K562 (cell line): ENCODE results near the gene RPAP2. TPM values are rescaled to one million over a fixed set of nuclear protein-coding genes. Genes with fewer than 3 reads are reported as not detected.
A peak's percentile ranks its signal among the peaks of the same experiment; 100 is the strongest.

ENCODE experiments used
- BRD9 ChIP-seq: fragments of 450-650 bp; IDR thresholded peaks from 2 replicates; pipeline ENCODE4 v1.6.1; 2018; ENCODE audit warnings: low read depth; ENCODE audit not compliant: partially characterized antibody
- HCFC1 ChIP-seq: IDR thresholded peaks from 2 replicates; pipeline ENCODE4 v1.6.1; 2012; ENCODE audit warnings: low read depth, low read length, improper control_type of control experiment
- MBD1 ChIP-seq: fragments of 250-450 bp; sonication (Bioruptor Pico); IDR thresholded peaks from 2 replicates; pipeline ENCODE4 v1.8.0; 2022; ENCODE audit warnings: inconsistent platforms
- MTA3 ChIP-seq: fragments of 450-650 bp; formaldehyde crosslinking; IDR thresholded peaks from 2 replicates; pipeline ENCODE4 v1.6.1; 2017; ENCODE audit warnings: mild to moderate bottlenecking, borderline replicate concordance
- PATZ1 ChIP-seq: fragments of 250-450 bp; sonication (Bioruptor Pico); IDR thresholded peaks from 2 replicates; pipeline ENCODE4 v1.5.0; 2020; ENCODE audit warnings: mild to moderate bottlenecking, borderline replicate concordance
- RBM14 ChIP-seq: fragments of 200-400 bp; formaldehyde crosslinking; IDR thresholded peaks from 2 replicates; pipeline ENCODE4 v1.6.1; 2018; ENCODE audit warnings: low read depth, mild to moderate bottlenecking, low read length, moderate library complexity, borderline replicate concordance; ENCODE audit not compliant: insufficient read depth
- SETDB1 ChIP-seq: IDR thresholded peaks from one replicate; pipeline ENCODE4 v1.6.1; 2012; ENCODE audit warnings: low read length, control low read depth, inconsistent platforms
- SMAD3 ChIP-seq: fragments of 450-650 bp; formaldehyde crosslinking; conservative IDR thresholded peaks from 2 replicates; pipeline ENCODE4 v1.4.0; 2020; ENCODE audit warnings: mild to moderate bottlenecking
- SUPT5H ChIP-seq: fragments of 450-650 bp; IDR thresholded peaks from 2 replicates; pipeline ENCODE4 v1.6.1; 2016
- WHSC1 ChIP-seq: IDR thresholded peaks from one replicate; pipeline ENCODE4 v1.6.1; 2012; ENCODE audit warnings: low read length, control low read depth, inconsistent platforms
- ZBTB40 ChIP-seq, 2 experiments: fragments of 450-650 bp in 1 of 2; sonication (generic) in 1 of 2; formaldehyde crosslinking in 1 of 2; IDR thresholded peaks; 2 replicates each; pipeline versions ENCODE4 v1.7.1 to v1.9.0; 2016 to 2022; ENCODE audit warnings: inconsistent platforms in 1 of 2, mild to moderate bottlenecking in 1 of 2, missing genetic modification reagents in 1 of 2
- ZNF124 ChIP-seq: sonication (generic); formaldehyde crosslinking; IDR thresholded peaks from 2 replicates; pipeline ENCODE4 v1.8.1; 2022; ENCODE audit warnings: missing genetic modification reagents
- ZNF507 ChIP-seq: conservative IDR thresholded peaks from 2 replicates; pipeline ENCODE4 v1.6.1; 2017; ENCODE audit warnings: missing genetic modification characterization, missing compliant biosample characterization
- ZNF655 ChIP-seq: fragments of 250-450 bp; sonication (Bioruptor Pico); IDR thresholded peaks from 2 replicates; pipeline ENCODE4 v1.5.0; 2021
- polyA plus RNA-seq, 8 experiments: library from polyadenylated mRNA; depleted of rRNA in 4 of 8; stranded (reverse) in 5 of 8; unstranded in 3 of 8; fragments of >200 nt; fragmentation: Nextera tagmentation in 2 of 8; fragmentation: Illumina TruSeq in 1 of 8; extraction: Ambion mirVana in 2 of 8; extraction: Trizol in 1 of 8; gene quantifications; 2 replicates each; pipeline versions ENCODE4 v1.2.1 to v1.2.3, GENCODE V29; 2011 to 2014; ENCODE audit warnings: inconsistent platforms in 1 of 8, missing spikeins in 1 of 8
- total RNA-seq, 7 experiments: library from RNA; depleted of rRNA in 6 of 7; stranded (reverse); fragments of >200 nt in 6 of 7; fragmentation: Illumina TruSeq in 2 of 7; extraction: Trizol in 2 of 7; gene quantifications; 2 replicates each; pipeline versions ENCODE4 v1.2.1 to v1.2.3, GENCODE V29; 2011 to 2021; ENCODE audit warnings: low replicate concordance in 1 of 7

The RPAP2 gene
- total and polyA plus RNA-seq, 9 of the 15 experiments (the other 6 are each of a cell fraction or from before 2014, with no cell fraction given): 6.2 to 41.7 (median 28.7) TPM

GRCh38 chr1:92317836-92318493 is 19.1 kb downstream of the RPAP2 start (continued):
- TF ChIP-seq ZBTB40 (IDR thresholded peaks at IDR 0.05): no peak
- no peak for TF ChIP-seq ZBTB40 (CRISPR knock-in tag; IDR thresholded peaks at IDR 0.05)
- TF ChIP-seq ZNF124 (CRISPR knock-in tag): no peak
- no peak for TF ChIP-seq SUPT5H
- no peak for TF ChIP-seq RBM14
- no peak for TF ChIP-seq BRD9
- no peak for TF ChIP-seq MTA3
- no peak for TF ChIP-seq MBD1 (CRISPR knock-in tag)
- TF ChIP-seq ZNF507 (tag): no peak
- TF ChIP-seq HCFC1: no peak
- no peak for TF ChIP-seq SETDB1
- 0 out of 2 replicates have a peak, but pooled peaks have one; percentile 51 for TF ChIP-seq SMAD3
- TF ChIP-seq PATZ1: no peak
- TF ChIP-seq WHSC1: no peak
- no peak for TF ChIP-seq ZNF655 (CRISPR knock-in tag)
